WI38 (cell line): ENCODE results near the gene TCF4.

Experiments used
- H3K4me3 ChIP-seq: 2 replicates; pipeline ENCODE4 v1.5.1; 2011; ENCODE audit warnings: low read depth, mild to moderate bottlenecking, control low read depth, low read length
- TF ChIP-seq, protein P1 (sequence below): IDR thresholded peaks from 2 replicates; pipeline ENCODE4 v1.5.1; 2012; ENCODE audit warnings: low read depth, mild to moderate bottlenecking, control low read depth, low read length

The TCF4 gene

DNA sequence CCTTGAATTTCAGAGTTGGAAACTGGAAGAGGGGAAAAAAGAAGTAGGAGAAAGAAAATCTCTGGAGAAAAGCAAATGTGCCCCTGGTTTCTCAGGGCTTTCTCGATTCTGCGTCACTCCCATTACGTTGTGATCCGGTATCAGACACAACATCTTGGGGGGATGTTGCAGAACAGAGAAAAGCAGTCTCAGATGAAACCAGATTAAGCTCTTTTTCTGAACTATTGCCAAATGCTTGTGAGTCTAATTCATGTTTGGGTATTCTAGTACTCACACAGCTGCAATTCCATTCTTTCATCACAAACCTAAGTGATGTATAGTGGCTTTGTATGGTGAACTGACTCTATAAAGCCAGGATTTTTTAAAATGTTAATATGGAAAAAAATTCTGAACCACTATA lies 233.2 kb downstream of the TCF4 start:
- no peak overlapping the region for H3K4me3 ChIP-seq
- TF ChIP-seq, protein P1, sequence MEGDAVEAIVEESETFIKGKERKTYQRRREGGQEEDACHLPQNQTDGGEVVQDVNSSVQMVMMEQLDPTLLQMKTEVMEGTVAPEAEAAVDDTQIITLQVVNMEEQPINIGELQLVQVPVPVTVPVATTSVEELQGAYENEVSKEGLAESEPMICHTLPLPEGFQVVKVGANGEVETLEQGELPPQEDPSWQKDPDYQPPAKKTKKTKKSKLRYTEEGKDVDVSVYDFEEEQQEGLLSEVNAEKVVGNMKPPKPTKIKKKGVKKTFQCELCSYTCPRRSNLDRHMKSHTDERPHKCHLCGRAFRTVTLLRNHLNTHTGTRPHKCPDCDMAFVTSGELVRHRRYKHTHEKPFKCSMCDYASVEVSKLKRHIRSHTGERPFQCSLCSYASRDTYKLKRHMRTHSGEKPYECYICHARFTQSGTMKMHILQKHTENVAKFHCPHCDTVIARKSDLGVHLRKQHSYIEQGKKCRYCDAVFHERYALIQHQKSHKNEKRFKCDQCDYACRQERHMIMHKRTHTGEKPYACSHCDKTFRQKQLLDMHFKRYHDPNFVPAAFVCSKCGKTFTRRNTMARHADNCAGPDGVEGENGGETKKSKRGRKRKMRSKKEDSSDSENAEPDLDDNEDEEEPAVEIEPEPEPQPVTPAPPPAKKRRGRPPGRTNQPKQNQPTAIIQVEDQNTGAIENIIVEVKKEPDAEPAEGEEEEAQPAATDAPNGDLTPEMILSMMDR = no peak

DNA sequence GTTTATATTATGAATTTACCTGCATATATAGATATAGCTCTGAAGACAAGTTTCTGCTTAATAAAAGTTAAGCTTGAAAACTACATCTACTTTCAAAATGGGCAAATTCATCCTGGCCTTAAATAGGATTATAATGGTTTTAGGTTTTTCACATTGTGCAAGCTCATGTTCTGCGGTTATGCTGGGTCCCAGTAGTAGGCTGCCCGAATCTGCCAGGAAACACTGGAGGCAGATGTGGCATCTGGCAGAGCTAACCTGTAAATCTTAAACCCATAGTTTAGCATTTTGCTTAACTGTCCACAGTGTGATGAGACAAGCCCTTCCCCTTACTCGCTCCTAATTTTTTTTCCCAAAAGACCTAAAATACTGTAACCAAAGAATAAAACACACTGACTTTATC lies 234.2 kb downstream of the TCF4 start:
- TF ChIP-seq, protein P1 = no peak
- no peak overlapping the region for H3K4me3 ChIP-seq

DNA sequence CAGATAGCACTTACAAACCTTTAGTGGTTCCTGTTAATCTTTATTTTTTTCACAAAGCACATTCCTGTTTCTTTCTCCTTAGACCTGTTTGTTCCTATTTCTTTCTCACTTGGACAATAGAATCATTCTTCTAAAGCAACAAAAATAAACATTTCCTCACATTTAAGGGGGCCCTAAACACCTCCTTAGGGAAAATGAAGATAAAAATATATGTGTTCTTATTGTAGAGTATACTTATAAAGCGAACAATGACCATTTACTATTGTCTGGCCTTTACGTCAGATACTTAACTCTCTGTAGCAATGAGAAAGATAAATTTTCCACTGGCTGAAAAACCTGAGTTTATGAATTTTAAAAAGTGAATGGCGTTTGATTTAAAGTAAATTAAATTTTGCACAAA lies 234.6 kb downstream of the TCF4 start:
- TF ChIP-seq, protein P1 = no peak
- H3K4me3 ChIP-seq = no peak overlapping the region

DNA sequence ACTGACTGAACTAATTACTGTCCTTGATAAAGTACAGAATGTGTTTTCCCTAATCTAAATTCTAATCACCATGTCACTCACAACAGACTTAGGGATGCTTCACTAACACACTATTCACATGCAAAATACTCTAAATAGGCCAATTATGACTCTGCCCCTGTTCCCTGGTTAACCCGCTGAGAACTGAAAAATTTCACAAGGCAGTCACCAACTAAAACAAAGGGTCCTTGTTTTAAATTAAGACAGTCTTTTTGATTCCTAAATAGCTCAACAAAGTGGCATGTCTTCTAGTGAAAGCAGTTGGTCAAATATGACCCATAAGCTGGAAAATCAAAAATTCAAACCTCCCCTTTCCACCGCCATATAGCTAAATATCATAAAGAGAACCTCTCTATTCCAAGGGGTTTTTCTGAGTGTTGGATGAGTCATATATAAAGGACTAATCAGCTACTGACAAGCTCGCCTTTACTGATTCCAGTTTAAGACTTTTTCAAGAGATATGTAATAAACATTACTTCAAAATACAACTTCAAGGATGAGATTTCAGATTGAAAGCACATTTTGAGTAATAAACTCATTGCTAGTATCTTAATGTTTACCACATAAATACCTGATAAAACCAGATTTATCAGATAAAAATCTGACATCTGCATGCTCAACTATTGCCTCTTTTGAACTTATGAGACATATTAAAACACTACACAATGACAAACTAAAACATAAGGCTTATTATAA lies 235.8 kb downstream of the TCF4 start:
- no peak overlapping the region for H3K4me3 ChIP-seq
- TF ChIP-seq, protein P1 = no peak

DNA sequence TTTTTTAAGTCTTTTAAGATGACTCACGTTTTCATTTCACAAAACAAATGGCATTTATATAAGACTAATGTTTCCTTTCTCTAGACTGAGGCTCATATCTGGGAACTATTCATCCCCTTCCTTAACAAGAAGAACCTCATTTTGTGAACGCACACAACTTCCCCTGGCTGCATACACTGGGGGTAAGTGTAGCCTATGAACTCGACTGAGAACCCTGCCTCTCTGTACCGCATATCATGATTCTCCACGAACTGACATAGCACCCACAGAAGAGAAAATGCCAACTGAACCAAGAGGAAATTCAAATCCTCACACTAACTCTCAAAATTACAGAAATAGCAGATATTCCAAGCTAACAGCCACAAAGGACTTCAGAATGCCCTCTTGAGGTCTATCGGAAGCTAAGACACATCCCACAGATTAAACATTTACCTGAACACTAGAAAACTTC lies 236.7 kb downstream of the TCF4 start:
- TF ChIP-seq, protein P1 = no peak
- no peak overlapping the region for H3K4me3 ChIP-seq

DNA sequence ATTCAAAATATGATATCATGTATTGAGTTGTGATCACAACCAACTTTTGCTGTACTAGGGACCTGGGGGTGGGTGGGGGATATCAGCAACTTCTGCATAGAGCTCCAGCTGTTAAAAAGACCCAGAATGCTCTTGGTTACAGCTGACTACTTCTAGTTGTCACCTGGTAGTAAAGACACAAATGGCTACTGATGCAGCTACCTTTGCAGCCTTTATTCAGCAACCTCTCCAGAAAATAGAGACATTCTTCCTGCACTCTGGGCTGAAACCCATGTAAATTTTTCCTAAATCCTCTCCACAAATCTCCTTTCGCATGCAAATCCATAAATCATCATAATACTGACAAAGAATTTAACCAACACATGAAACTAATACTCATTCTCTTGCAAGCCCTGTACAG lies 238.3 kb downstream of the TCF4 start:
- TF ChIP-seq, protein P1 = no peak
- H3K4me3 ChIP-seq = no peak overlapping the region

DNA sequence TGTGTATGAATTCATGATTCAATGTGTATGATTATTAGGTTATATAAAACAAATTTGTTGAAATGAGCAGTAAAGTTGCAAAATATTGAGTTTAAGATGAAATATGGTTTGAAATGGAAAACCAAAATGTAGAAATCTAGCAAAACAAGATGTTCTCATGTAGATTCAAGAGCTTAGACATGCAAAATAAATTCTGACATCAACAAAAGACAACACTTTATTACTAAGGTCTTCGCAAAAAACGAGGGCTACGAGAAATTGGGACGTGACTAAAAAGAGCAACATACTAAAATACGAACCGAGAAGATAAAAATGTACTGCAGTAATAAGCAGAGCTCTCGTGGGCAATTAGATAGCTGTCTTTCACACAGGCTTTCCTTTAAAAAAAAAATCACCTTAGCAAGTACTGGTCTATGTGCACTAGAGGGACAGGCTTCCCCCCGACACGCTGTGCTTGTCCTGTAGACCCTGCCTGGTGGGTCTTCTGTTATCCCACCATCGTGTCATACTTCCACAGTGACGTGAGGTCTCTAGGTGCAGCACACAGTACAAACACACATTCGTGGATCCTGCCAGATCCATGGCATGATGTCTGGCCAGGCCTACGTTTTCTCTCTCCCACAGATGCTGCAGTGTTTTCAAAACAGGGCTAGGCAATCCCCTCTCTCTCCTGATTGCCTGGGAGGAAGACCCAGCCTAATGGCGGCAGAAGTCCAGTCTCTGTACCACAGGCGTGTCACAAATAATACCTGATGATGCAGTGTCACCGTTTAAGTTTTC lies 240.8 kb downstream of the TCF4 start:
- TF ChIP-seq, protein P1 = no peak
- no peak overlapping the region for H3K4me3 ChIP-seq
